ENCODE results near the gene PGM5. TPM values are rescaled to one million over a fixed set of nuclear protein-coding genes. Genes with fewer than 3 reads are reported as not detected.
"Not testable (repeated sequence)": the region's sequence is repeated elsewhere in the genome, so short reads cannot be mapped to it uniquely, and the experiment has no call there.

Gene PGM5
- total RNA-seq, 2 experiments from 2014 or later = not detected

DNA sequence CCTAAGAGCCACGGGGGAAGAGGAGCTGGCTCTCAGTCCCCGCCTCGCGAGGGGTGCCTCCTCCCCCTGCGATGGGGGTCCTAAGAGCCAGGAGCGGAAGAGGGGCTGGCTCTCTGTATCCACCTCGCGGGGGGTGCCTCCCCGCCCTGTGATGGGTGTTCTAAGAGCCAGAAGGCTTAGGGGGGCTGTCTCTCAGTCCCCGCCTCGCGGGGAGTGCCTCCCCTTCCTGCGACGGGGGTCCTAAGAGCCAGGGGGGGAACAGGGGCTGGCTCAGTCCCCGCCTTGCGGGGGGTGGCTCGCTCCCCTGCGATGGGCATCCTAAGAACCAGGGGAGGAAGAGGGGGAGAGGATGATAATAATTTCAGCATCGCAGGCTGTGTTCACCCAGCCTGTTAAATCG is 31.9 kb upstream of the PGM5 start:
- POLR2A ChIA-PET; H3K9me2 ChIP-seq (ENCODE audit: insufficient read depth, low read length); H3K4me1 ChIP-seq (ENCODE audit: insufficient read depth, low read length, poor library complexity, severe bottlenecking); intact Hi-C loops (cut with micrococcal nuclease; ENCODE audit: unreplicated experiment); H3K27ac ChIP-seq (ENCODE audit: low read depth, low read length, poor library complexity, severe bottlenecking); BruUV-seq (replicated peaks); CTCF ChIA-PET (ENCODE audit: unreplicated experiment); H3K4me3 ChIP-seq (ENCODE audit: low read depth, low read length, poor library complexity, severe bottlenecking); H2AFZ ChIP-seq (ENCODE audit: low read length); H3K4me2 ChIP-seq (ENCODE audit: low read length); DNase-seq (ENCODE audit: low spot score); H3K79me2 ChIP-seq (ENCODE audit: insufficient read depth, low read depth, low read length); H3K36me3 ChIP-seq (ENCODE audit: insufficient read depth, low read length); H4K20me1 ChIP-seq (ENCODE audit: insufficient read depth, low read length); H3K9me3 ChIP-seq (ENCODE audit: low read length): not testable (repeated sequence)

DNA sequence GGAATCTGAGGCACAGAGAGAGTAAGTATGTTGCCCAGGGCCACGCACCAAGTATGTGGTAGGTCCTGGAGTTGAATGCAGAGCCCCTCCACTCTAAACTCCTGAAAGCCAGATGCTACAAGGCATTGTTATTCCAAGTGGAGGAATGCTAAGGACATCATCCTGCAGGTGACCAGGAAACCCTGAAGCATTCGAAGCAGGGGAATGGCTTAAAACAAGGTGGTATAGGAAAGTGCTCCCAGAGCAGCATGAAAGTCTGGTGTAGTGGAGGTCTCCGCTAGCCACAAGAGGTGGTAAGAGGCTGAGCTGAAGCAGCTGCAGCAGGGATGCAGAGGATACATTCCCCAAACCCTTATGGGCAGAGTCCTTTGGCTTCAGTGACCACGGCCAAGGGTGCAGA is 27.3 kb upstream of the PGM5 start:
- intact Hi-C loops (cut with micrococcal nuclease; ENCODE audit: unreplicated experiment) = not testable (repeated sequence)

DNA sequence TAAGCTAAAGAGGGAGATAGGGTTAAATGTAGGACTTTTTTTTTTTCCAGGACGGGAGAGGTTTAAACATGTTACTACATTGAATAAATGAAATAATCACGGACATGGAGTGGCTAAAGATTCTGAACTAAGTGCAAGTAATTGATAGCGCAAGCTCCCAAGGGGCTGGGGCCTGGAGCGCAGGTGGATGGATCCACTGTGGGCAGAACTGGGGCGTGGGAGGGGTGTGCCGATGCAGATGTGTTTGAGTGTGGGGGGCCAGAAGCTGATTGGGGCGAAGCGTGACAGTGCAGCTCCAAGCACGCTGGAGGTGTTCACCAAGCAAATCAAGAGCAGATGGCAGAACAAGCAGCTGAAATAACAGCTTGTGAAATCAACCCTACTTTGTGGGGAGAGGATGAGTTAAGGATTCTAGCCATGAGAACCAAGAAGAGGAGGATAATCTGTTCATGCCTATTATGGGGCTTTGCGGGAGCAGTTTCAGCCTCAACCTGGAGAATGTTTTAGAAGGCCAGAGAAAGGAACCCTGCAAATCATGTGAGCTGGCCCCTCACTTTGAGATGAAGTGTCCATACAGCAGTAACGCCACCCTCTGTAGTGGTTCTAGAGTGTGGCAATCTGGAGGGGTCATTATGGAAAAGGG is 25.8 kb upstream of the PGM5 start:
- POLR2A ChIA-PET; BruUV-seq (replicated peaks); intact Hi-C loops (cut with micrococcal nuclease; ENCODE audit: unreplicated experiment); H3K4me2 ChIP-seq (ENCODE audit: low read length); CTCF ChIA-PET (ENCODE audit: unreplicated experiment); H4K20me1 ChIP-seq (ENCODE audit: insufficient read depth, low read length); H3K4me3 ChIP-seq (ENCODE audit: low read depth, low read length, poor library complexity, severe bottlenecking); H3K79me2 ChIP-seq (ENCODE audit: insufficient read depth, low read depth, low read length); H3K9me3 ChIP-seq (ENCODE audit: low read length); DNase-seq (ENCODE audit: low spot score); H2AFZ ChIP-seq (ENCODE audit: low read length); H3K9me2 ChIP-seq (ENCODE audit: insufficient read depth, low read length); H3K27ac ChIP-seq (ENCODE audit: low read depth, low read length, poor library complexity, severe bottlenecking); H3K36me3 ChIP-seq (ENCODE audit: insufficient read depth, low read length); H3K4me1 ChIP-seq (ENCODE audit: insufficient read depth, low read length, poor library complexity, severe bottlenecking): not testable (repeated sequence)

More for the DNA sequence above, 27.3 kb upstream of the PGM5 start:
- H2AFZ ChIP-seq (ENCODE audit: low read length); H3K4me2 ChIP-seq (ENCODE audit: low read length); DNase-seq (ENCODE audit: low spot score); CTCF ChIA-PET (ENCODE audit: unreplicated experiment); BruUV-seq (replicated peaks); POLR2A ChIA-PET; H3K27ac ChIP-seq (ENCODE audit: low read depth, low read length, poor library complexity, severe bottlenecking); H3K36me3 ChIP-seq (ENCODE audit: insufficient read depth, low read length); H3K9me3 ChIP-seq (ENCODE audit: low read length); H3K9me2 ChIP-seq (ENCODE audit: insufficient read depth, low read length); H3K4me3 ChIP-seq (ENCODE audit: low read depth, low read length, poor library complexity, severe bottlenecking); H3K79me2 ChIP-seq (ENCODE audit: insufficient read depth, low read depth, low read length); H4K20me1 ChIP-seq (ENCODE audit: insufficient read depth, low read length); H3K4me1 ChIP-seq (ENCODE audit: insufficient read depth, low read length, poor library complexity, severe bottlenecking): not testable (repeated sequence)

DNA sequence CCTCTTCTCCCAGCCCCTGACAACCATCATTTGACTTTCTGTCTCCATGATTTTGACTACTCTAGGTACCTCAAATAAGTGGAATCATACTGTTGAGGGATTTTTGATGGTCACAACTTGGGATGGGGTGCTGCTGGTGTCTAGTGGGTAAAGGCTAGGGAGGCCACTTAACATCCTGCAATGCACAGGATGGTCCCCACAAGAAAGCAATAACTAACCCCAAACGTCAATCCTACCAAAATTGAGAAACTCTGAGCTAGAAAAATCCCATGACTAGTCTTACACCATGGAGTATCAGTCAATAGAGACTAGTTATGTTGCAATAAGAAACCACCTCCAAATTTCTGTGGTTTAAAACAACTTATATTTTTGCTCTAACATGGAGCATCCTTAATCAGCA is 24.3 kb upstream of the PGM5 start:
- CTCF ChIA-PET (ENCODE audit: unreplicated experiment); DNase-seq (ENCODE audit: low spot score): not testable (repeated sequence)

DNA sequence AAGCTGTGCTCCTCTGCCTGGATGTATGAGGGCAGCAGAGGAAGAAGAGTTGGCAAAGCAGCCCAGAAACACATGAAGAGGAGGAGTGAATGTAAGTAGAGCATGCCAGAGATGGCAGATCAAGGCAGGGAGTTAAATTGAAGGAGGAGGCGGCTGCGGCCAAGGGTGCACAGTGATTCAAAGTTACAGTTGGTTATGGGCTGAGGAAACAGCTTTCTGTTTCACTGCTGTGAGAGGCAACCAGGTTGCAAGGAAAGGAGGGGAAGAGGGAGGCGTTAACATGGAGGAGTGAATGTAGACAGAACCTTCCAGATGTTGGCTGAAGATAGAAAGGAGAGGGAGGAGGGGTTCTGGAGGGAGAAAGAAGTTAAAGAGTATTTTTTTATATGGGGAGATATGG is 20.5 kb upstream of the PGM5 start:
- H3K9me2 ChIP-seq (ENCODE audit: insufficient read depth, low read length); H3K4me1 ChIP-seq (ENCODE audit: insufficient read depth, low read length, poor library complexity, severe bottlenecking); H3K4me3 ChIP-seq (ENCODE audit: low read depth, low read length, poor library complexity, severe bottlenecking); H3K27ac ChIP-seq (ENCODE audit: low read depth, low read length, poor library complexity, severe bottlenecking); H2AFZ ChIP-seq (ENCODE audit: low read length); CTCF ChIA-PET (ENCODE audit: unreplicated experiment); DNase-seq (ENCODE audit: low spot score); POLR2A ChIA-PET; H3K36me3 ChIP-seq (ENCODE audit: insufficient read depth, low read length); H4K20me1 ChIP-seq (ENCODE audit: insufficient read depth, low read length); H3K4me2 ChIP-seq (ENCODE audit: low read length); H3K9me3 ChIP-seq (ENCODE audit: low read length); H3K79me2 ChIP-seq (ENCODE audit: insufficient read depth, low read depth, low read length); BruUV-seq (replicated peaks); intact Hi-C loops (cut with micrococcal nuclease; ENCODE audit: unreplicated experiment): not testable (repeated sequence)

More for the DNA sequence above, 24.3 kb upstream of the PGM5 start:
- intact Hi-C loops (cut with micrococcal nuclease; ENCODE audit: unreplicated experiment); H3K9me2 ChIP-seq (ENCODE audit: insufficient read depth, low read length); H3K36me3 ChIP-seq (ENCODE audit: insufficient read depth, low read length); H2AFZ ChIP-seq (ENCODE audit: low read length); BruUV-seq (replicated peaks); H3K27ac ChIP-seq (ENCODE audit: low read depth, low read length, poor library complexity, severe bottlenecking); POLR2A ChIA-PET; H4K20me1 ChIP-seq (ENCODE audit: insufficient read depth, low read length); H3K9me3 ChIP-seq (ENCODE audit: low read length); H3K4me2 ChIP-seq (ENCODE audit: low read length); H3K4me1 ChIP-seq (ENCODE audit: insufficient read depth, low read length, poor library complexity, severe bottlenecking); H3K79me2 ChIP-seq (ENCODE audit: insufficient read depth, low read depth, low read length); H3K4me3 ChIP-seq (ENCODE audit: low read depth, low read length, poor library complexity, severe bottlenecking): not testable (repeated sequence)

DNA sequence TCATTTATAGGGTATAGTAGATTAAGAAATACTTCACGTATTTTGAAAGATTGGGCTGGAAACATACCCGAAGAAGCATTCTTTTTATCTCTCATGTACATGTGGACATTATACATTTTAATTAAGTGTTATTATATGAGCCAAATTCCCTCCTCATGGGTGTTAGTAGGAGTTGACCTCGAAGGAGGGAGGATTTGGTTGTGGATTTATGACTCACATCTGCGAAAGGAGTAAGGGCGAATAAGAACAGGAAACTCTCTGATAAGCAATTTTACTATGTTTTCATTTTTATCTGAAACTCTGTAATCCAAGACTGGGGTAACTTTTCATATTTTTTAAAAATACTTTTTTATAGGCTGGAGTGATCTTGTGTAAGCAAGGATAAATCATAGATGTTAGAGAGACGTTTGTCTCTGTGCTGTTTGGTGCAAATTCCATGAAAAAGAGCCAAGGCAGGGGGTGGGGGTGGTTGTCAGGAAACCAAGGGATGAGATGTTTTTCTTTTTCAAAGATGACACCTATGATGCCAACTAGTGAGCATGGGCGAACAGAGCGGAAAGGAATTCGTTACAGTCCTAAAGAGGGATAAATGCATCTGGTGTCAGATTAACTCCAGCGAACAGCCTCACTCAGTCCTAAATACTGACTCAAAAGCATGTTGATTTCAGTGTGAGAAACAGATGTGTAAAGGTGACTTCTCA is 19.6 kb upstream of the PGM5 start:
- CTCF ChIA-PET (ENCODE audit: unreplicated experiment); H3K27ac ChIP-seq (ENCODE audit: low read depth, low read length, poor library complexity, severe bottlenecking); H3K4me1 ChIP-seq (ENCODE audit: insufficient read depth, low read length, poor library complexity, severe bottlenecking); H3K9me3 ChIP-seq (ENCODE audit: low read length); DNase-seq (ENCODE audit: low spot score); H4K20me1 ChIP-seq (ENCODE audit: insufficient read depth, low read length); H3K79me2 ChIP-seq (ENCODE audit: insufficient read depth, low read depth, low read length); intact Hi-C loops (cut with micrococcal nuclease; ENCODE audit: unreplicated experiment); H3K4me2 ChIP-seq (ENCODE audit: low read length); BruUV-seq (replicated peaks); H3K4me3 ChIP-seq (ENCODE audit: low read depth, low read length, poor library complexity, severe bottlenecking); POLR2A ChIA-PET; H3K9me2 ChIP-seq (ENCODE audit: insufficient read depth, low read length); H3K36me3 ChIP-seq (ENCODE audit: insufficient read depth, low read length); H2AFZ ChIP-seq (ENCODE audit: low read length): not testable (repeated sequence)
